Progenitor cell of endocrine pancreas (in vitro differentiated cells): ENCODE data around the gene NLN. TPM values are rescaled to one million over a fixed set of nuclear protein-coding genes. Genes with fewer than 3 reads are reported as not detected.
"Not testable (repeated sequence)": the region's sequence is repeated elsewhere in the genome, so short reads cannot be mapped to it uniquely, and the experiment has no call there.

Experiments
- DNase-seq: peaks from one replicate; pipeline ENCODE4 v3.0.0; 2021; ENCODE audit warnings: low spot score; ENCODE audit not compliant: unreplicated experiment
- H3K27ac Mint-ChIP-seq: 2 replicates; pipeline ENCODE4 v1.8.0; 2021; ENCODE audit warnings: mild to moderate bottlenecking, moderate library complexity, mixed read lengths
- H3K27me3 Mint-ChIP-seq: 2 replicates; pipeline ENCODE4 v1.8.0; 2021; ENCODE audit warnings: mixed read lengths
- H3K36me3 Mint-ChIP-seq: 2 replicates; pipeline ENCODE4 v1.8.0; 2022; ENCODE audit warnings: mixed read lengths; ENCODE audit not compliant: insufficient read depth
- H3K4me1 Mint-ChIP-seq: 2 replicates; pipeline ENCODE4 v1.8.0; 2021; ENCODE audit warnings: low read depth, mixed read lengths
- H3K4me3 Mint-ChIP-seq: 2 replicates; pipeline ENCODE4 v1.8.0; 2021; ENCODE audit warnings: low read depth, mild to moderate bottlenecking, moderate library complexity, mixed read lengths
- H3K9me3 Mint-ChIP-seq: 2 replicates; pipeline ENCODE4 v1.8.0; 2021; ENCODE audit warnings: low read depth, mixed read lengths
- CTCF ChIP-seq: fragments of 200-600 bp; sonication (generic); IDR thresholded peaks from one replicate; pipeline ENCODE4 v1.5.0; 2021; ENCODE audit warnings: antibody characterized with exemption, mild to moderate bottlenecking; ENCODE audit not compliant: unreplicated experiment
- total RNA-seq: library from RNA; stranded (reverse); gene quantifications from 2 replicates; pipeline ENCODE4 v1.2.1, GENCODE V29; 2021

NLN gene
- total RNA-seq, 1 donor from 2014 or later, result 65.1 TPM

DNA sequence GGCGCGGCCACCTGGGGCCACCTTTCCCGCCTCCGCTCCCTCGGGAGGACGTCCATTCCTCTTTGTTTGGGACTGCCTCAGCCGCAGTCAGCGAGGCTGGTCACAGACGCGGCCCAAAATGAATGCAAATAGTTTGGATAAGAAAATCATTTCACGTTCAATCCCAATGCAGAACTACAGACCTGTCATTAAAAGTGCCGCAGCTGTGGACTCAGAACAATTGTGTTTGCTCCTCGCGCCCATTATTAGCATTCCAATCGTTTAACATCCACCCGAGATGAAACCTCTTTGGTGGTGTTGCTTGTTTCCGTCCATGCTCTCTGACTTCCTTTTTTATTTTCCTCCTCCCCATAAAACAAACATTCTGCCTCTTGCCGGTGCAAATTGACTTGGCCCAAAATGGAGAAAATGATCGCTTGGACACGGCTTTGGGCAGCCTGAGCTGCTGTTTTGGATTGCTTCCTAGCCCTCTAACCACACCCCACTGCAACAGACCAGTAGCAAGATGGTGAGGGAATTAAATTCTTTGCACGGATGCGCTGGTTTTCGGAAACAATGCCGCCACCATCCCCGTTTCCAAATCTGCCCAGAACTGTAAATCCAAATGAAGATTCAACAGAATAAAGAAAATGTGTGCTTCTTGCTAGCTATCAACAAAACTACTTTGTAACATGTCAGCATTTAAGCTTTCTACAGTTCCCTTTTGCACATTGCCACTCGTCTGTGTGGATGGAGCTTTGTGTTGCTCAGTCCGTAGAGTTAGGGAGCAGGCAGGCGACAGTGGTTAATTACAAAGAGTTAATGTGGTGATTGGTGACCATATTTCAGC is 784 bp downstream of the NLN start:
- peaks cover 2% of the 10 kb centered on the region for H3K36me3 Mint-ChIP-seq
- peak overlapping the region; percentile 91 for H3K4me3 Mint-ChIP-seq
- H3K4me1 Mint-ChIP-seq, result peaks cover 12% of the 10 kb centered on the region
- TF ChIP-seq CTCF, result no peak
- no peak for DNase-seq
- H3K27ac Mint-ChIP-seq, result peak overlapping the region; percentile 98
- no peaks in the 10 kb centered on the region for H3K27me3 Mint-ChIP-seq
- H3K9me3 Mint-ChIP-seq, result no peaks in the 10 kb centered on the region

DNA sequence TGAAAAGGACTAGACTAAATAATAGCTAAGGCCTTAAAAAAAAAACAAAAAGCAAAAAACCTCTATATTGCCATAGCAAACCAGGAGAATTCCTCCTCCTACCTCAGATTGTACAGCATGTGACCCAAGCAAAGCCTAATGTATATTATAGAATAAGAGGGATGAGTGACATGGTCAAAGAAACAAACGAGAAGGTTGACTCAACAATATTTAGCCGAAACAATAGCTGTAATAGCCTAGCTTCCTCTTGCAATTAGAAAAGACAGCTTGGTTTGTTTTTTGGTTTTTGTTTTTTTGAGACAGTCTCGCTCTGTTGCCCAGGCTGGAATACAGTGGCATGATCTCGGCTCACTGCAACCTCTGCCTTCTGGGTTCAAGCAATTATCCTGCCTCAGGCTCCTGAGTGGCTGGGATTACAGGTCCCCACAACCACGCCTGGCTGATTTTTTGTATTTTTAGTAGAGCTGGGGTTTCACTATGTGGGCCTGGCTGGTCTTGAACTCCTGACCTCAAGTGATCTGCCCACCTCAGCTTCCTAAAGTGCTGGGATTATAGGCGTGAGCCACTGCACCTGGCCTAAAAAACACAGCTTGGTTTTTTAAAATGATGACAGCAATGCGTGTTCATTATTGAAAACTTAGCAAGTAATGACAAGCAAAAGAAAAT is 5.6 kb downstream of the NLN start:
- peaks cover 7% of the 10 kb centered on the region for H3K36me3 Mint-ChIP-seq
- H3K4me1 Mint-ChIP-seq, result peaks cover 6% of the 10 kb centered on the region
- no peak overlapping the region for H3K27ac Mint-ChIP-seq
- no peaks in the 10 kb centered on the region for H3K9me3 Mint-ChIP-seq
- no peak overlapping the region for H3K4me3 Mint-ChIP-seq
- DNase-seq, result no peak
- no peak for TF ChIP-seq CTCF
- H3K27me3 Mint-ChIP-seq, result no peaks in the 10 kb centered on the region

DNA sequence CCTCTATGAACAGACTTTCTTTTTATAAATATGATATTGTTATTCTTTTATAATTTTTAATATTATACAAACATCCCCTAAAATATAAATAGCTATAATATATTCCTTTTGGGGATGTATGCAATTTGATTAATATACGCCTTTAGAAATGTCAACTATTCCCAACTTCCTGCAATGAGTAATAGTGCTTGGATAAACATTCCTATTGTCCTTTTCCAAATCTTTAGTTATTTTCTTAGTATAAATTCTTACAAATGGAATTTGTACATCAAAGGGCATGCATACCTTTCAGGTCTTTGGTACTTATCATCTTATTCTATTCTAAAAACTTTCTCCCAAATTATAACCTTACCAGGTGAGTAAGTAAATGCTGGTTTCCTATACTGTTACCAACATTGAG is 6.2 kb downstream of the NLN start:
- peaks cover 7% of the 10 kb centered on the region for H3K36me3 Mint-ChIP-seq
- no peaks in the 10 kb centered on the region for H3K9me3 Mint-ChIP-seq
- no peak for TF ChIP-seq CTCF
- H3K27me3 Mint-ChIP-seq, result no peaks in the 10 kb centered on the region
- H3K4me1 Mint-ChIP-seq, result peaks cover 4% of the 10 kb centered on the region
- H3K4me3 Mint-ChIP-seq, result no peak overlapping the region
- H3K27ac Mint-ChIP-seq, result no peak overlapping the region
- no peak for DNase-seq

DNA sequence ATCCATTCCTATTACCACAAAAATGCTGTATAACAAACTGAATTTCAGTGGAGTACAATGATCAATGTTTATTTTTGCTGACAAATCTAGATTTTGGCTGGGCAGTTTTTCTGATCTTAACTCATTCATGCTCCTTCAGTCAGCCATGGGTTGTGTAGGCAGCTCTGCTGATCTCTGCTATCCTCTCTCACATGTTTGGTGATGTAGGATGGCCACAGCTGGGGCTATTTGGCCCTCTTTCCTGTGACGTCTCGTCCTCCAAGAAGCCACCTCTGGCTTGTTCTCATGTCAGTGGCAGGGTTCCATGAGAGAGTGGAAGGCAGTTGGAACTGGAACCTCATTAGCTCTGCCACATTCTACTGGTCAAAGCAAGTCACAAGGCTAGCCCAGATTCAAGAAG is 8.9 kb downstream of the NLN start:
- Mint-ChIP-seq H3K4me1 (peaks cover 3% of the 10 kb centered on the region), H3K4me3 (no peak overlapping the region), H3K36me3 (peaks cover 6% of the 10 kb centered on the region), H3K27me3 (no peaks in the 10 kb centered on the region), H3K9me3 (no peaks in the 10 kb centered on the region), H3K27ac (no peak overlapping the region)
- DNase-seq, result no peak
- no peak for TF ChIP-seq CTCF

- not testable (repeated sequence) for H3K9me3 Mint-ChIP-seq
These were observed 10.0 kb downstream of the NLN start for GRCh38 chr5:65732046-65732445.

GRCh38 chr5:65734196-65734775 is 12.3 kb downstream of the NLN start:
- H3K4me3 Mint-ChIP-seq, H3K27ac Mint-ChIP-seq, H3K9me3 Mint-ChIP-seq, H3K4me1 Mint-ChIP-seq, H3K36me3 Mint-ChIP-seq, H3K27me3 Mint-ChIP-seq, DNase-seq: not testable (repeated sequence)

More at GRCh38 chr5:65732046-65732445, 10.0 kb downstream of the NLN start:
- H3K36me3 Mint-ChIP-seq, H3K4me3 Mint-ChIP-seq, H3K27ac Mint-ChIP-seq, H3K4me1 Mint-ChIP-seq, H3K27me3 Mint-ChIP-seq, DNase-seq: not testable (repeated sequence)
